DLD1 (cell line): Measurements from ENCODE around the gene IRAK4.
"Not testable (repeated sequence)": the region's sequence is repeated elsewhere in the genome, so short reads cannot be mapped to it uniquely, and the experiment has no call there.

Experiments used
- in situ Hi-C: cut with HindIII; loops from 2 replicates; pipeline ENCODE4 v1.10.0; 2017; ENCODE audit warnings: low sequenced_read_pairs

The IRAK4 gene

DNA sequence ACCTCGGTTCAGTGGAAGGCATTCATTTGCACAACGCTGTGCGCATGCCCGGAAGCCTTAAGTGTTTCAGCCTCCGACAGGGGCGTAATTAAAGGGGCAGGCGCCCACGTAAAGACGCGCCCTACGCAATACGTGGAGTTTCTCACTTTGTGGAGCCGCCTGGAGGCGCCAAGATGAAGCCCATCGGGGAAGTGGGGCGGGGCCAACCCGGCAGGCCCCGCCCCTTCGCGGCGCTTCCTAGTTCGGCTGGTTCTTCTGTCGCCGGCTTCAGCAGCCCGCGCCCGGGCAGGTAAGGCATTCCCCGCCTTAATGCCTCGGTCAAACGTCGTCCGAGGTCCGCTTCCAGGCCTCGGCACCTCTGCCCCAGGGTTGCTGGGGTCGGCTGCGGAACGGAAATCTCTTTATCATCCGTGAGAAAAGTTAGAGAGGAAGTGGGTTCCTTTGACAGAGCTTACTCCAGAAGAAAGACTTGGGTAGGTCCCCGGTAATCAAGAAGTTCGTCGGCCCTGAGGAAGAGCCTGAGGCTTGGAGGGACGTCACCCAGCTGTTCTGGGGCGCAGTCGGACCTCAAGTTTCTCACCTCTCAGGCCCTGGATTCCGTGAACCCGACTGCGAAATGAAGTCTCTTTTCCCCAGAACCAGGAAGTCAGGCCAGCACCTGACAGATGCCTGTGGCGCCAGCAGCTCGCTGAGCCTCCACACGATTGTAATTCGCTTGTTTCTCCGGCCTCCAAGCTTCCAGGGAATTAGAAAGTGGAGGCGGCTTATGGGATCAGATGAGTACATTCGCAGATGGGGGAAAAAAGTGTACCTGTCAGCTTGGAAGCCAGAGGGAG lies at the start of gene IRAK4, which contains the start of gene PUS7L:
TSS of gene IRAK4 (plus strand) at position 224 of the 836 bp plus-strand sequence. CDS start 9,161 bp downstream, outside the sequence.
TSS of gene PUS7L (minus strand) at position 63 of the 836 bp plus-strand sequence. CDS start 3,545 bp downstream, outside the sequence.
- in situ Hi-C loops, result no loop called here

DNA sequence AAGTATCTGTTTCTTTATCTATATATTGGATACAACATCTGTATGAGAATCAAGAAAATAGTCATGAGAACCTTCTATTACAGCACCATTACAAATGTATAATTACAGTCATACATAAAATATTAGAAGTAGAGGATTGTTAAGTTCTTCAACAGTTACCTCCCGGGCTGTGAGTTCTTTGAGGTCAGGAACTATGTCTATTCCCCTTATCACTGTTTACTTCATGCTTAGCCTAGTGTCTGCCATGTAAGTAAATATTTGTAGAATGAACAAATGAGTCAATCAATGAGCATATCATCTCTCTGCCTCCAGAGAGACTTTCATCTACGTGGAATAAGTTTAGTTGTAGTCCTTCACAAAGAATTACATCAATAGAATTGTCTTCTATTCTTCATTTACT lies 47.4 kb upstream of the IRAK4 start:
- in situ Hi-C loops, result no loop called here

DNA sequence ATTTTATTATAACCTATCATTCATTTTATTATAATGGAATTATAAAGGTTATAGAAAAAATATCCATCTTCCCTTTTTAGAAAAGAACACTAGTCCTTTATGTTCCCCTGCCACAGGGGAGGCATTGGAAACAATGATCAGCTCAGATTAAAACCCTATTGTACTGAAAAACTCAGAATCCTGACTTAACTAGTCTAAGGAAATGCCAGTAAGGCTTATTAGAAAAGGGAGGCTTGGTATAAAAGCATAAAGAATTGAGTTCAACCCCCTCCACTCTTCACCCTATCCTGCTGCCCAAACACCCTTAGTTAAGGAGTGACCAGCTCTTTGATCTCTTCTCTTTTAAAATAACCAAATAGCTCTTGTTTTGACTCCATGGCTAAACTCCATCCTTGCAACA lies 36.1 kb upstream of the IRAK4 start:
- in situ Hi-C loops, result no loop called here

DNA sequence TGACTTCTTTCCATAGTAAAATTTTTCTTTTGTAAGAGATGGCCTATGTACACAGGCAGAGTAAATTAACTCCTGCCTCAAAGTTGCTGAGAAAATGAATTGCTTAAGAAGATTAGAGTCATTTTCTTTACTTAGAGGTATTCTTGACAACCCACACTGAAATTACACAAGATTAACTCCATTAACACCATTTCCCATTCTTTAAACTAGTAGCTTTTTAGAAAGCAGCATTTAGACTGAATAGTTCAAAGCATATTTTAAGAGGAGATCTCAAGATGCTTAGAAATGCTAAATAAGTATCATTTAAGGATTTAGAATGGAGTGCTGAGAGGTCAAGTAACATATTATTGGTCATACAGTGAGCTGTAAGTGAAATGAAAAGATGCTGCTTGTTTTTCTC lies 35.6 kb upstream of the IRAK4 start:
- in situ Hi-C loops, result no loop called here

DNA sequence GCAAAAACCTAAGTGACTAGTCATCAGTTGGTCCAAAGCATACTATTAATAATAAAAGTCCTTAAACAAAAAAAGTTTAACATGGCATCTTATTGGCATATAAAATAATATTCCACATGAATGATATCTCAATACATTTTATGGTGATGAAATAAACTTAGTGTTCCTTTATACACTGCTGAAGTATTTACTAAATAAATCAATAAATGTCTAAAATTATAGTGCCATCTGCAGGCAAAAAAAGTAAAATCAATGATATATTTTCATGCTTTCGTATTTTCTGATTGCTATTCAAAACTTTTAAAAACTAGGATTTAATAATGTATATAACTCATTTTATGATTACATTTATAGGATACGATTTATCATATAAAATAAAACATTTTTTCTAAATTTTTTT lies 30.6 kb upstream of the IRAK4 start:
- in situ Hi-C loops, result no loop called here

DNA sequence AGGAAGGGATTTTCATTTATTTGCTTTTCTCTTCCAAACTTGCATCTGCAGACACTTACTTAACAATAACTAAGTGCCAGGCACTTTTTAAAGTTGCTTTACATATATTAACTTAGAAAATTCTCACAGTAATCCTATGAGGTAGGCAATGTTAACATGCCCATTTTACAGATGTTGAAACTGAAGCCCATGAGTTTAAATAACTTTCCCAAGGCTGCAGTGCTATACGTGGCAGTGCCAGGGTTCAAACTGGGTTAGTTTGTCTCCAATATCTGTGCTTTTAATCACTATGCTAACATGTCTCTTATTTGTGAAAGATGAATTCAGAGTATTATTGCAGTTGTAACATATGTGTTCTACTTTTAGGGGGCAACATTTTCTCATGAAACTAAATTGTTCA lies 30.1 kb upstream of the IRAK4 start:
- in situ Hi-C loops, result no loop called here

DNA sequence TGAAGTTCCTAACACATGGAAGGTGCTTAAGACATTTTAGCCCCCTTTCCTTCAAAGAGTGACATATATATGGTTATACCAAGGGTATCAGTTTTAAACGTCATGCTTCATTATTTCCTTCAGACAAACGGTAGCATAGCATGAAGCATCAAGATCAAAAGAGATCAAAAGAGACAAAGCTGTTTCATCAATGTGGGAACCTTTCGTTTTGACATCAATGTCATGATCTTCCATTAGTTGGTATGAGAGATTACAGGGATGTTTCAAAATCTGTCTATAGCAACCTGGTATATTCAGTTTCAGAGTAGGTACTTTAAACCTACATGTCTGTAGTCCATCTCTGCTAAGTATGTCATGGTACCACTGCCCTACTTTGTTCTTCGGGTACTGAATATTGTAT lies 28.5 kb upstream of the IRAK4 start:
- in situ Hi-C loops, result no loop called here

DNA sequence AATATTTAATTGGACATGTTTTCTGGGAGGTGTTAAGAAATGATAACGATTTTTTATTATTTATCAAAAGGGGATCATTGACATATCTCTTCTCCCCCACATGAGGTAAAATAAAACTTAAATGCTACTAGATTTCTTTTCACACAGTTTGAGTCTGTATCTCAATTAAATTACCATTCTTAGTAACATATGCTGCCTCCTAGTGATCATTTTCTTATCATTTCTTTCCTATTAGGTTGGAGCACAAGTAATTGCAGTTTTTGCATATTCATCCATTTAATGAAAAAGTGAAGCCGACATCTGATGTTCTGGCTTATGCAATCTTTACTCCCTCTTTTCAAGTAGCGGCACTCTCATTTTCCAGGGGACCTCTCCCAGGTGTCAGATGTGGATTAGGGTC lies 25.1 kb upstream of the IRAK4 start:
- in situ Hi-C loops, result no loop called here

DNA sequence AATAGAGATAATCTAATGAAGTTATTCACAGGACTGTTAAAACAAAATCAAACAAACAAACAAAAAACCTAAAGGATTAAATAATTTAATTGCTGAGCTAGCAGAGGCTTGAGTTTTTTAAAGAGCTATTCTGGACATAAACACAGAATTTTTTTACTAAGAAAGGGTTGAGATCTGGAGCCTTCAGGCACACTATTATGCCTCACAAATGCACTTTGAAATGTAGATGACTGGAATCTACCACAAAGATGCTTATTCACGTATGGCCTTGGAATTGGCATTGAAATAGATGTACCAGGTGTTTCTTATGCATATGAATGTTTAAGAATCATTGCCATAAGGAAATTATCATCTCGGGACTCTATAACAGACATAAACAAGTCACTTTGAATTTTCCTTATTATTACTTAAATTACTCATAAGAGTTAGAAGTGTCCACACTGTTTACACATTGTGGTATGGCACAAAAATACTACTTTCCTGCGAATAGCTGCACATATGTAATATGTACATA lies 21.8 kb upstream of the IRAK4 start:
- in situ Hi-C loops, result no loop called here

DNA sequence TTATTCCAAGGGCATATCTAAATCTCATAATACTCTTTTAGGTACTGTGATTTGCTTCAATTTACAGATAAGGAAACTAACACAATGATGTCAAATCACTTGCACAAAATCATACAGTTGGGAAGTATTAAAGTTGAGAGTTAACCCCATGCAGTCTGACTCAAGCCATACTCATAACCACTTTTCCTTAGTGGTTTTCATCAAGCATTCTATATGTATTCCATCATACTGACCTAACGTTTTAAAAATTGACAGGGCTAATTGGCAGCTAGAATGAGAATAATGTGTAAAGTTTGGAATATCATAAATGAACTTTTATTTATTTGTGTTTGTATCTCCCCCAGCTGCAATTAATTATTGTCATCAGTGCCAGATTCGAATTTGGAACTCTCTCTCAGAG lies 21.1 kb upstream of the IRAK4 start:
- in situ Hi-C loops, result no loop called here

DNA sequence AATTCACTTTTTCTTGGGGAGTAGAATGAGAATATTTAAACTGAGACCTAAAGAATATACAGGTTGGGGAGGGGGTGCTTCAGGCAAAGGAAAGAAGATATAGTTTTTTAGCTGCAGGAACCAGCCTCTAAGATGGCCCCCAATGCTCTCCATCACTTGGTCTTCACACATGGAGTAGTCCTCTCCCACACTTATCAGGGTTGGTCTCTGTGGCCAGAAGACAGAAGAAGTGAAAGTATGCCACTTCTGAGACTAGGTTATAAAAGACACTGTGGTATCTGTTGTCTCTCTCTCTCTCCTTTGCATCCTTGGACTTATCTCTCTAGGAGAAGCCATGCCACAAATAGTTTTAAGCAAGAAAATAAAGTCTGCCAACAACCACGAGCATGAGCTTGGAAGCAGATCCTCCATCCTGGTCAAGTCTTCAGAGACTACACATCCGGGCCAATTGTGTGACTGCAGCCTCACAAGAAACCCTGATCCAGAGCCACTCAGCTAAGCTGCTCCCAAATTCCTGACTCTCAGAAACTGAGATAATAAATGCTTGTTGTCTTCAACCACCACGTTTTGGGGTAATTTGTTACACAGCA lies 18.1 kb upstream of the IRAK4 start:
- in situ Hi-C loops, result no loop called here

DNA sequence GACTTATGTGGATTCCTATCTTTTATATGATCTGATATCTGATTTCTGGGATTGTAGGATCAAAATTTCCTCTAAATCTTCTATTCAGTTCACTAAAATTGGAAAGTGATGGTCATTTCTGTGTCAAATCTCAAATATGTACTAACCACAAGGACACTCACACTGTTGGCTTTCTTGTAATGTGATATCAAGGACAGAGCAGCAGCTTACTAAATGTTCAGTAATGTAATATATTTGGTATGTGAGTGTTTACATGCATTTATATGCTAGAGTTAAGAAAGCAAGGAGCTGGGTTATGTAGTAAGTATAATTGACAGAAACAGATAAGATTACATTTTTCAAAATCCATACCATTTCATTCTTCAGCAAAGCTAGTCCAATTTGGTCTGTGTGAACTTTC lies 16.6 kb upstream of the IRAK4 start:
- in situ Hi-C loops, result no loop called here

DNA sequence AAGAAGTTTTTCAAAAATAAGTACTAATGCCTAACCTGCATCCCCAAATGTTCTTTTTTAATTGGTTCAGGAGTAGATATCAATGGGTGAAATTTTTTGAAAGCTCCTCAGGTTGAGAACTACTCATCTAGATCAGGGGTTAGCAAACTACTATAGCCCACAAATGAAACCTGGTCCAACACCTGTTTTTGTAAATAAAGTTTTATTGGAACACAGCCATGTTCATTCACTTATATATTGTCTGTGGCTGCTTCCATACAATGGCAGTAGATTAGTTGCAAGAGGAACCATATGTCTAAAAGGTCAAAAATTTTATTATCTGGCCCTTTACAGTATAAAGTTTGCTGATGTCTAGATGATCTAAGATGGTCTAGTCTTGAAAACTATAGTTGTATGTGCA lies 13.9 kb upstream of the IRAK4 start:
- in situ Hi-C loops, result no loop called here

DNA sequence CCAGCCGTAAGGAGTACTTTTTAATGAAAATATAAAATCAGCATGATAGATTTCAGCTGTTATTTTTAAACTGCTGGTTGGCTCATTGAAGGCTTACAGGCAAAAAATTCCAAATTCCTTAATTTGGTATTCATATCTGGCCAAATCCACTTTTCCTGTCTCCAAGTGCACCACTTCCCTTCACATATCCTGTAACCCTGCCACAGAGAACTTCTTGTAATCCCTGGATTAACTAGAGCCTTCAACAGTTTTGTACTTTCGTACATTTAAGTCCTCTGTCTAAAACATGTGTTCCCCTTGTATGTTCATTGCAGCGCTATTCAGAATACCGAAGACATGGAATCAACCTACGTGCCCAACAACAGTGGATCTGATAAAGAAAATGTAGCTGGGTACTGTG lies 9.7 kb upstream of the IRAK4 start:
- in situ Hi-C loops, result no loop called here

DNA sequence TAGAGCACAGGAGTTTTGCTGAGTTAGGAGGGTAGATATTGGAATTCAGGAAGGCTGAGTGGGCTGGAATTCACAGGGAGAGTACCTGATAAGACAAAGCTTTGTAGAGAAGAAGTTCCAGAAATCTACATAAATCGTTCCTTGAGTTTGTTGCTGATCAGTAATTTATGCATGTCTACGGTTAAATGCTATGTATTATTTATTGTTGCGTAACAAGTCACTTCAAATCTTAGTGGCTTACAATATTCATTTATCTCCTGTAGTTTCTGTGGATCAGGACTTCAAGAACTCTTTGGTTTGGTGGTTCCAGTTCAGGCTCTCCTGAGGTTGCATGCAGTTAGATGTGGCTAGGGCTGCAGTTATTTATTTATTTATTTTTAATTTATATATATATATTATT lies 7.9 kb upstream of the IRAK4 start:
- in situ Hi-C loops, result no loop called here

DNA sequence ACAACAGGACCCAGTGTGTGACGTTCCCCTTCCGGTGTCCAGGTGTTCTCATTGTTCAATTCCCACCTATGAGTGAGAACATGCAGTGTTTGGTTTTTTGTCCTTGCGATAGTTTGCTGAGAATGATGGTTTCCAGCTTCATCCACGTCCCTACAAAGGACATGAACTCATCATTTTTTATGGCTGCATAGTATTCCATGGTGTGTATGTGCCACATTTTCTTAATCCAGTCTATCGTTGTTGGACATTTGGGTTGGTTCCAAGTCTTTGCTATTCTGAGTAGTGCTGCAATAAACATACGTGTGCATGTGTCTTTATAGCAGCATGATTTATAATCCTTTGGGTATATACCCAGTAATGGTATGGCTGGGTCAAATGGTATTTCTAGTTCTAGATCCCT lies 7.4 kb upstream of the IRAK4 start:
- in situ Hi-C loops, result not testable (repeated sequence)

DNA sequence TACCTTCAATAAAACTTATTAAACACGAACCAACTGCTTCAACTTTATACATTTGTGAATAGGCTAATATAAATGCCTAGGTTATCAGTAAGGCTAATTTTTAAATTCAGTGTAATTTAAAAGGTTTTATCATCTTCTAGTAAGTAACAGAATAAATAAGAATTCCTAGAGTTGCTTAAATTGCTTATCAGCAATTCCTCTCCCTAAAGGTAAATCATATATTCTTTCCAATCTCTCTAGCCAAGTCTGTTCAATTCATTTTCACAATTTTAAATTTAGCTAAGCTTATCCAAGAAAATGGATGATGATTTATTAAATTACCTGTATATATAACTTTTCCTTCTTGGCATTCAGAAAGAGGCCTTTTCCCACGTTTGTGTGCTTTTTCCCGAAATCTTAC lies 4.7 kb upstream of the IRAK4 start:
- in situ Hi-C loops, result no loop called here

DNA sequence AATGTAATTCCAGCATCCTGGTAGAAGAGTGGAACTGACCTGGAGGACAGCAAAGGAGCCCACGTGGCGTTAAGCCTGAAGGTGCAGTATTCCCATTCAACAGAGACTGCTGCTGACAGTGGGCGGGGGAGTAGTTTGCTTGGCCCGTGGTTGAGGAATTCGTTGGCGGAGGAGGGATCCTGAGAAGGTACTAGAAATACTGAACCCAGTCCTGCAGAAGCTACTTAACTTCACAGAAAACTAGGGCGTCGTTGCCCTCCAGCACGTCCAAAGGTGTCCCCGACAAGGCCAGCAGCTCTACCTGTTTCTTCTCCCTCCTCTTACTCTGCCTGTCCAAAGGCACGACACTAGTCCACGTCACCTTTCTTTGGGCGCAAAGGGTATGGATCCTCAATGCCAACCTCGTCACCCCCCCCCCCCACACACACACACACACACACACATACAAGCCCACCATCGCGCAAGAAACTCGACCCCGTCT lies 464 bp upstream of the IRAK4 start:
- in situ Hi-C loops, result no loop called here

DNA sequence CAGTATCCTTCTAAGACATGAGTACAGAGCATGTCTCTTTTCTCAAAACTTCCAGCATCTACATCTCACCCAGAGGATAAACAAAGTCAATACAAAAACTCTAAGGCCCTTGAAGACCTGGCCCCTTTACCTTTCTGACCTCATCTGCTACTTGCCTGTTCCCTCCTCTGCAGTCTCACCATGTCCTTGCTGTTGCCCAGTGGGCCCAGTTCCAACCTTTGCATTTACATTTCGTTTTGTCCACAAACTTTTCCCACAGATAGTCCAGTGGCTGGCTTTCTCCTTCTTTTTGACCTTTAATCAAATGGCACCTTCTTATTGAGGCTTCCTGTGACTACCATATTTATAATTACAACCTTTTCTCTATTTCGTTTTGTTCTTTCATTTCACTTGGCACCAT lies 1.6 kb downstream of the IRAK4 start:
- in situ Hi-C loops, result loop anchor here (10.0 kb wide), 1 partner anchor 124 kb away; no protein-coding TSS in a partner anchor

DNA sequence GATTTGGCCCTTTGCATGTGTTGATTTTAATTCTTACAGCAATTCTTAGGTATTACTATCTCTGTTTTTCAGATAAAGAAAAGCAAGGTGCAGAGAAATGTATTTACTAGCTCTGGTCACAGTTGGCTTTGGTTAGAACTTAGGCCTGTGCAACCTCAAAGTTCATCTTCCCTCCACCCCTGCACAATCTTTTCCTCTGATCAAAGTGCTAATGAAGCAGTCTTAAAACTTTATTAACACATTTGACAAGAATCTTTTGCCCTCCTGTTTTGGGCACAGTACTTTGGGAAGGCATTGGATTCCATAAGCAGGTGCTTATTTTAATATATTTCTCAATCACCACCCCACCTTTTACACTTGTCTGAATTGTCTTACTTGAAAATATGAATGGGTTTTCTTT lies 2.7 kb downstream of the IRAK4 start:
- in situ Hi-C loops, result loop anchor here (10.0 kb wide), 1 partner anchor 123 kb away; no protein-coding TSS in a partner anchor

DNA sequence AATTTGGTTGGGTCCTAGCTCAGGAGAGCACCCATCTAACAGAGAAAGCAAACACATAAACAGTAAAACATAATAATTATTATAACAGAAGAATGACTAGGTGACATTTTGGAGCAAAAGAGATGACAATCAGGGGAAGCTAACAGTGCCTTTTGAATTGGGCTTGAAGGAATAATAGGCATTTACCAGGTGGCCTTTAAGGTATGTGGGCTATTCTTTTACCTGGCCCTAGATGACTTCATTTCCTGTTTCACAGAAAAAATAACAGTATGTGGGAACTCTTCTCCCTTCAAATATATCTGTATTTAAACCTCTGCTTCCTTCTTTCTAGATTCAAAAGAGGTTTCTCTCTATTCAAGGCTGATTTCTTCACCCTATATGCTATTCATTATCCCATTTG lies 3.8 kb downstream of the IRAK4 start:
- in situ Hi-C loops, result loop anchor here (10.0 kb wide), 1 partner anchor 122 kb away; no protein-coding TSS in a partner anchor

DNA sequence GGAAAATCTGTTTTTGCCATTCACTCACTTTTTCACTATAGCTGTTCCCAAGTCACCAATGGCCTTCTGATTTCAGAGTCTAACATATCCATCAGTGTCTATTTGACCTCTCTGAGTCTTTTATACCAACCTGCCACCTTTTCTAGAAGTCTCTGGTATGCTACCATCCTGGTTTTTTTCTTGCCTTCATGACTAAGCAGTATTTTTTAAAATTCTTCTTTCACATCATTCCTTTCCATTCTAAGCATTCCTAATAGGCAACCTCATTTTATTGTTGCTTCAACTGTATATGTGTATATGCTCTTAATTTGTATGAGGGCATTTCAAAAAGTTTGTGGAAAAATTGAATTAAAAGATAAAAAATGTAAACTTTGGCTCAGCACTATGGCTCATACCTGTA lies 5.0 kb downstream of the IRAK4 start:
- in situ Hi-C loops, result loop anchor here (10.0 kb wide), 1 partner anchor 121 kb away; no protein-coding TSS in a partner anchor
